Measurements from ENCODE around the gene DDX43. TPM values are rescaled to one million over a fixed set of nuclear protein-coding genes. Genes with fewer than 3 reads are reported as not detected.

The DDX43 gene
- polyA plus RNA-seq, 1 donor, result 0.30 TPM

Other genes starting within 250 kb of the DDX43 start
- 0.54 TPM for gene KHDC1L, start 169.3 kb upstream of the DDX43 start, polyA plus RNA-seq (ENCODE audit: insufficient read length)
- 4.8 TPM for gene KHDC1, start 131.6 kb upstream of the DDX43 start, polyA plus RNA-seq (ENCODE audit: insufficient read length)
- not detected for gene DPPA5, start 40.6 kb upstream of the DDX43 start, polyA plus RNA-seq (ENCODE audit: insufficient read length)
- gene KHDC3L, start 32.2 kb upstream of the DDX43 start, polyA plus RNA-seq (ENCODE audit: insufficient read length), result not detected
- gene OOEP, start 24.9 kb upstream of the DDX43 start, polyA plus RNA-seq (ENCODE audit: insufficient read length), result not detected
- gene CGAS, start 57.5 kb downstream of the DDX43 start, polyA plus RNA-seq (ENCODE audit: insufficient read length), result 3.9 TPM
- 18.6 TPM for gene MTO1, start 66.9 kb downstream of the DDX43 start, polyA plus RNA-seq (ENCODE audit: insufficient read length)
- gene EEF1A1, start 126.2 kb downstream of the DDX43 start, polyA plus RNA-seq (ENCODE audit: insufficient read length), result 23,811 TPM